ENCODE results near the gene OGFR.
"Not testable (repeated sequence)": the region's sequence is repeated elsewhere in the genome, so short reads cannot be mapped to it uniquely, and the experiment has no call there.

The OGFR gene

DNA sequence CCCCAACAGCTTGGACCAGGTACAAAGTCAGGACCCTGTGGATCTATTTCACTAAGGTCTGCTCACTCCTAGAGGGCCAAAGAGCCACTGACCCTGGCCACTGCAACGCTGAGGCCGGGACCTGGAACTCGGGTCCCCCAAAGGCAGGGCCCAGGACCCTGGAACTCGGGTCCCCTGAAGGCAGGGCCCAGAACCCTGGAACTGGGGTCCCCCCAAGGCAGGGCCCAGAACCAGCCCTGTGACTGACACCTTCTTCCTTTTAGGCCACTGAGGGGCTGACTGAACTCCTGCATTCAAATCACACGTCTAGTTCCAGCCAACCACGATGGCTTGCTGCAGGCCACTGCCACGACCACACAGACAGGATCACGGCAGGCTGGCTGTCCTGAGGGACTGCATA lies 47.6 kb downstream of the OGFR start:
- TF ChIP-seq, protein P1, sequence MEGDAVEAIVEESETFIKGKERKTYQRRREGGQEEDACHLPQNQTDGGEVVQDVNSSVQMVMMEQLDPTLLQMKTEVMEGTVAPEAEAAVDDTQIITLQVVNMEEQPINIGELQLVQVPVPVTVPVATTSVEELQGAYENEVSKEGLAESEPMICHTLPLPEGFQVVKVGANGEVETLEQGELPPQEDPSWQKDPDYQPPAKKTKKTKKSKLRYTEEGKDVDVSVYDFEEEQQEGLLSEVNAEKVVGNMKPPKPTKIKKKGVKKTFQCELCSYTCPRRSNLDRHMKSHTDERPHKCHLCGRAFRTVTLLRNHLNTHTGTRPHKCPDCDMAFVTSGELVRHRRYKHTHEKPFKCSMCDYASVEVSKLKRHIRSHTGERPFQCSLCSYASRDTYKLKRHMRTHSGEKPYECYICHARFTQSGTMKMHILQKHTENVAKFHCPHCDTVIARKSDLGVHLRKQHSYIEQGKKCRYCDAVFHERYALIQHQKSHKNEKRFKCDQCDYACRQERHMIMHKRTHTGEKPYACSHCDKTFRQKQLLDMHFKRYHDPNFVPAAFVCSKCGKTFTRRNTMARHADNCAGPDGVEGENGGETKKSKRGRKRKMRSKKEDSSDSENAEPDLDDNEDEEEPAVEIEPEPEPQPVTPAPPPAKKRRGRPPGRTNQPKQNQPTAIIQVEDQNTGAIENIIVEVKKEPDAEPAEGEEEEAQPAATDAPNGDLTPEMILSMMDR (IDR thresholded peaks at IDR 0.05; ENCODE audit: extremely low read depth, missing control alignments) = no peak
- no peak for DNase-seq (ENCODE audit: low spot score)

DNA sequence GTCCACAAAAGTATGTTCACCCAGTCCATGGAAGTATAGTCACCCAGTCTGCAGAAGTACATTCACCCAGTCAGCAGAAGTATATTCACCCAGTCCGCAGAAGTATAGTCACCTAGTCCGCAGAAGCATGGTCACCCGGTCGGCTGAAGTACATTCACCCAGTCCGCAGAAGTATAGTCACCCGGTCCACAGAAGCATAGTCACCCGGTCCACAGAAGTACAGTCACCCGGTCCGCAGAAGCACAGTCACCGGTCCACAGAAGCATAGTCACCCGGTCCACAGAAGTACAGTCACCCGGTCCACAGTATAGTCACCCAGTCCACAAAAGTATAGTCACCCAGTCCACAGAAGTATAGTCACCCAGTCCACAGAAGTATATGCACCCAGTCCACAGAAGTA lies 48.2 kb downstream of the OGFR start:
- TF ChIP-seq, protein P1 (IDR thresholded peaks at IDR 0.05; ENCODE audit: extremely low read depth, missing control alignments) = no peak
- no peak for DNase-seq (ENCODE audit: low spot score)

DNA sequence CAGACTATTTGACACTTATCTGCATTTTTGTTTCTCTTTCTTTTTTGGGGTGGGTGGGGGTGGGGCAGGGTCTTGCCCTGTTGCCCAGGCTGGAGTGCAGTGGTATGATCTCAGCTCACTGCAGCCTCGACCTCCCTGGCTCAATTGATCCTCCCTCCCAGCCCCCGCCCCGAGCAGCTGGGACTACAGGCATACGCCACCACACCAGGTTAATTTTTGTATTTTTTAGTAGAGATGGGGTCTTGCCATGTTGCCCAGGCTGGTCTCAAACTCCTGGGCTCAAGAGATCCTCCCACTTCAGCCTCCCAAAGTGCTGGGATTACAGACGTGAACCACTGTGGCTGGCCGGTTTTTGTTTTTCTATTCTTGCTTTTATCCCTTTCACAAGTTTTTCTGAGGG lies 48.7 kb downstream of the OGFR start:
- DNase-seq (ENCODE audit: low spot score) = not testable (repeated sequence)

DNA sequence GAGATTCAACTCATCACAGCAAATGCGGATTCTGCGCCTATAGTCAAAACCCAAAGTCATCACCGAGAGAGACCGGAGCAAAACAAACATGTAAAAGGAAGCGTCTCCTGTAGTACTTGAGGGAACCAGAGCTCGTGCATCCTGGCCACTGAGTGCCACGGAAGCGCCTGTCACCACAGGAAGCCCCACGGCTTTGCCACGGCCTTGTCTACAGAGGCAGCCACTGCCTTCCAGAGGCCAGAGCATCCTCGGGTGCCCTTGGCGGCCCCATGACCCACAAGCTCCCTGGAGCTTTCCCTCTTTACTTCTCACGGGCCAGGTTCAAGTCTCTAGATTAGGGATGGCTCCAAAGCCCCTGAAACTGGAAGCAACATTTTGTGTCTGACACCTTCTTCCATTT lies 49.5 kb downstream of the OGFR start:
- DNase-seq (ENCODE audit: low spot score) = no peak
- TF ChIP-seq, protein P1 (IDR thresholded peaks at IDR 0.05; ENCODE audit: extremely low read depth, missing control alignments) = no peak

DNA sequence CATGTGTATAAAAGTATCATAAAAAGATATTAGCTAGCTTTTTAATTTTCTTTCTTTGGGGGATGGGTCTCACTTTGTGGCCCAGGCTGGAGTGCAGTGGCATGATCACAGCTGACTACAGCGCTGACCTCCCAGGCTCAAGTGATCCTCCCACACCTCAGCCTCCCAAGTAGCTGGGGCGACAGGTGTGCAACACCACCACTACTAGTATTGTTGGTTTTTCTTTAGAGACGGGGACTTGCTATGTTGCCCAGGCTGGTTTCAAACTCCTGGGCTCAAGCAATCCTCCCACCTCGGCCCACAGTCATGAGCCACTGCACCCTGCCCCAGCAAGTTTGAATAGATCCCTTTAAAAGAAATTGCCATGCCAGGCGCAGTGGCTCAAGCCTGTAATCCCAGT lies 50.5 kb downstream of the OGFR start:
- no peak for DNase-seq (ENCODE audit: low spot score)
- TF ChIP-seq, protein P1 (IDR thresholded peaks at IDR 0.05; ENCODE audit: extremely low read depth, missing control alignments) = no peak

DNA sequence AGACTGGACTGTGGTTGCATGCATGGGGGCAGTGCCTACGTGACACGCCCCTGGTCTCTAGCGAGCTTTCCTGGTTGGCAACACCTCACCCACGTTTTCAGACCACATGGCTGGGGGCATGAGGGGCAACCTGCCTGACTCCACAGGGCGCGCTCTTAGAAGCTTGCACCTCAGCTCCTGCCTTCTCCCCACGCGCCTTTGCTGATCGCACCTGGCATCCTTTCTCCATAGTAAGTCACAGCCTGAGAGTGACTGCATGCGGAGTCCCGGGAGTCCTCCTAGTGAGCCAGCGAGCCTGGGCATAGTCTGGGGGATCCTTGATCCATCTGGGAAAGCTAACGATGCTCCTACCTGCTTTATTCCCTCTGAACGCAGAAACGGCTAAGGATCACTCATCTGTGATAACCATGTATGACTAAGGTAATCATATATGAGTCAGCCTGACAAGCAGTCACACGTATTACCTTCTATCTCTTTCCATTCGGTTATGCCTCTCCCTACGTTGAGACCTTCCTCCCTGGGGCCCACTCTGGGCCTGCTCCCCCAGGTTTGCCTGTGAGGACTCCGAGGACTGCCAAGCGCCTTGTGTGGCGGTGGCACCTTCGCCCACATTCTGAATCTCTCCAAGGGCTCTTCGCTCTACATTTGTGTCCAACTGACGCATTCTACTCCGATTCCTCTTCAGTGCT lies 52.4 kb downstream of the OGFR start:
- no peak for DNase-seq (ENCODE audit: low spot score)
- TF ChIP-seq, protein P1 (IDR thresholded peaks at IDR 0.05; ENCODE audit: extremely low read depth, missing control alignments) = no peak

DNA sequence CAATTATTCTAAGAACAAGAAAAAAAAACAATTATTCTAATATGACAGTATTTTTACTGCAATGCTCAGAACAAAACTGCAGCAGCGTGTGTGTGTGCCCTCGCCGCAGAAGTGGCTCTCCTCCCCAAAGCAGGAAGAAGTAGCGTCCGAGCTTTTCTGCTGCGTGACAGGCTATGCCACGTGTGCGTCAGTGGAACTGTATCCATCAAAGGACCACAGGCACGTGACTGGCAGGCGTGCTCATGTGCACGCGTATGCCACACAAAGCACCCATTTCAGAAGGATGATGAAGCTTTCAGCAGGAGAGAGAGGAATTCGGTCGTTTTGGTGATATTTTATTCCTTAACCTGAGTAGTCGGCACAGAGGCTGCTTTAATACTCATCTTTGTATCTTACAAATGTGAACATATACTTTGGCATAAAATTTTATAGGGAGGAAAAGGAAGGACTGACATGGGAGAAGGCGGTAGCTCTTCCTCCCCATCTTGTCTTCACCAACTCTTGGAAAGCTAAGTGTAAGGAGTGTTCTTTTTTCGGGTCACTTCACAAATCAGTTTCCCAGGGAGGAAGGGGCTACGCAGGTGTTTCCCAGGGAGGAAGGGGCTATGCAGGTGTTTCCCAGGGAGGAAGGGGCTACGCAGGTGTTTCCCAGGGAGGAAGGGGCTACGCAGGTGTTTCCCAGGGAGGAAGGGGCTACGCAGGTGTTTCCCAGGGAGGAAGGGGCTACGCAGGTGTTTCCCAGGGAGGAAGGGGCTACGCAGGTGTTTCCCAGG lies 53.6 kb downstream of the OGFR start:
- no peak for DNase-seq (ENCODE audit: low spot score)
- TF ChIP-seq, protein P1 (IDR thresholded peaks at IDR 0.05; ENCODE audit: extremely low read depth, missing control alignments) = no peak
